ENCODE data around the gene SLC27A4. TPM values are rescaled to one million over a fixed set of nuclear protein-coding genes. Genes with fewer than 3 reads are reported as not detected.

SLC27A4 gene
- total RNA-seq, 1 donor = 23.5 TPM

DNA sequence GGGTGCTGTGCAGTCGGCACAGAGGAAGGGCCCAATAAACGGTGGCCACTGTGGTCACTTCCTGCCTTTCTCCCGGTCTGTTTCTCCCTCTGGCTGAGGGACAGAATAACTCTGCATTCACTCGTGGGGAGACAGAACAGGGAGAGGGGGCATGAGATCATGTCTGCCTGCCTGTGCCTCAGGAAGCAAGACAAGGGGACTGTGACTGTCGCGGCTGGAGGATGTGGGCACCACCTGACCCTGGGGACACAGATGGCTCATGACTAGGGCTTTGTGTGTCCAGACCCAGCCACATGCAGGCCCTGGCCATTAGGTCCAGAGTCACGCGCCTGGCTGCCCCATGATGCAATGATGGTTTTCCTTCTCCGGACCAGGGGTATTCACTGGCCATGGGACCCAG, 23.9 kb upstream of the SLC27A4 start:
- no peak for DNase-seq (ENCODE audit: low read depth)
- no peak overlapping the region for H3K4me3 ChIP-seq (ENCODE audit: low read depth, low read length)
- TF ChIP-seq, protein P1, sequence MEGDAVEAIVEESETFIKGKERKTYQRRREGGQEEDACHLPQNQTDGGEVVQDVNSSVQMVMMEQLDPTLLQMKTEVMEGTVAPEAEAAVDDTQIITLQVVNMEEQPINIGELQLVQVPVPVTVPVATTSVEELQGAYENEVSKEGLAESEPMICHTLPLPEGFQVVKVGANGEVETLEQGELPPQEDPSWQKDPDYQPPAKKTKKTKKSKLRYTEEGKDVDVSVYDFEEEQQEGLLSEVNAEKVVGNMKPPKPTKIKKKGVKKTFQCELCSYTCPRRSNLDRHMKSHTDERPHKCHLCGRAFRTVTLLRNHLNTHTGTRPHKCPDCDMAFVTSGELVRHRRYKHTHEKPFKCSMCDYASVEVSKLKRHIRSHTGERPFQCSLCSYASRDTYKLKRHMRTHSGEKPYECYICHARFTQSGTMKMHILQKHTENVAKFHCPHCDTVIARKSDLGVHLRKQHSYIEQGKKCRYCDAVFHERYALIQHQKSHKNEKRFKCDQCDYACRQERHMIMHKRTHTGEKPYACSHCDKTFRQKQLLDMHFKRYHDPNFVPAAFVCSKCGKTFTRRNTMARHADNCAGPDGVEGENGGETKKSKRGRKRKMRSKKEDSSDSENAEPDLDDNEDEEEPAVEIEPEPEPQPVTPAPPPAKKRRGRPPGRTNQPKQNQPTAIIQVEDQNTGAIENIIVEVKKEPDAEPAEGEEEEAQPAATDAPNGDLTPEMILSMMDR (IDR thresholded peaks at IDR 0.05; ENCODE audit: insufficient read depth, low read length) = no peak

DNA sequence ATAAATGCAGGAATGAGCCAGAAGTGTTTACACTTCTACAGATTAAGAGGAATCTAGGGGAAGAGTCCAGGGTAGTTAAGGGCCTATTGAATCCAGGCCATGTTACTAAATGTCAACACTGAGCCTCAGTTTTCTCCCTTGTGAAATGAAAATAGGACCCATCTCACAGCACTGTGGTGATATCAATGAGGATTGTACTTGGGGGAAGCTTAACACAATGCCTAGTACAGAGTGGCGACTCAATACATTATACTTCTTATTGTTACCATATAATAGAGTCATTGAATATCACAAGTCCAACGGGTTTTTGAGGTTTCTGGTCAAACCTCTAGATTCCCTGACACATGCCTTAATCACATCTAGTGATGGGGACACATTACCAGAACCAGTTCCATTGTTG, 22.7 kb upstream of the SLC27A4 start:
- DNase-seq (ENCODE audit: low read depth) = no peak
- no peak overlapping the region for H3K4me3 ChIP-seq (ENCODE audit: low read depth, low read length)
- TF ChIP-seq, protein P1 (IDR thresholded peaks at IDR 0.05; ENCODE audit: insufficient read depth, low read length) = no peak

DNA sequence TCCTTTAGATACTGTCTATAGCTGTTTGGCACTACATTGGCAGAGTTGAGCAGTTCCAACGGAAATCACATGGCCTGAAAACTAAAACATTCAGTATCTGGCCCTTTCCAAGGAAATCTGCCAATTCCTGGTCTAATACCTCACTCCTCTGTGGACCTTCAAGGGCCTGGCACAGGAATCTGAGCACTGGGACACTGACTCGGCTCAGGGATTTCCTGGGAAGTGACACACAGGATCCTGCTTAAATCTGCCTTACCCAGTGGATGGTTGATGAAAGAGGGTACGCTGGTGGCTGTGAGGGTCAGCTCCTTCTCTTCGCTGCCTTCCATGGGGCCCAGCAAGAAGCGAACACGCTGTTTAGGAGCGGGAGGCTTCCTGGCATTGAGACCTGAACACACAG, 19.0 kb upstream of the SLC27A4 start:
- peak overlapping the region; percentile 98 for H3K4me3 ChIP-seq (ENCODE audit: low read depth, low read length)
- TF ChIP-seq, protein P1 (IDR thresholded peaks at IDR 0.05; ENCODE audit: insufficient read depth, low read length) = no peak
- no peak for DNase-seq (ENCODE audit: low read depth)

DNA sequence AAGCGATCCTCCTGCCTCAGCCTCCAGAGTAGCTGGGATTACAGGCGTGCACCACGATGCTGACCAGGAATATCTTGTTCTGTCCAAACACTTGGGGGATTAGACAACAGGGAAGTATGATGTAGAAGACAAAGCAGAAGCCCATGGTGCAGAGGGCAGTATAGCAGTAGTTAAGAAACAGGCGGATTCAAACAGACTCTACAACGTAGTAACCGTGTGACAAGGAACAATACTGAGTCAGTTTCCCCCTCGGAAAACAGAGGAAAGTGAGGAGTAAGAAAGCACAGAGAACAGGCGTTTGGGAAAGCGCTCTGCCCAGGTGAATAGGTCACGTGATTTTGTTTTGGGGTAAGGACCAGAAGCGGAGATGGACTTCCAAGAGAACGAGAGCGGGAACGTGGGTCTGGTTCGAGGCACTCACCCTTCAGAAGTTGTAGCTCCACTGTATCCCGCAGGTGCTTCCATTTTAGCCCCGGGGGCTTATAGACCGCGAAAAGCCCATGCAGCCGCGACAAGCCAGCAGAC, 18.4 kb upstream of the SLC27A4 start:
- H3K4me3 ChIP-seq (ENCODE audit: low read depth, low read length) = peak overlapping the region; percentile 98
- no peak for DNase-seq (ENCODE audit: low read depth)
- TF ChIP-seq, protein P1 (IDR thresholded peaks at IDR 0.05; ENCODE audit: insufficient read depth, low read length) = no peak

DNA sequence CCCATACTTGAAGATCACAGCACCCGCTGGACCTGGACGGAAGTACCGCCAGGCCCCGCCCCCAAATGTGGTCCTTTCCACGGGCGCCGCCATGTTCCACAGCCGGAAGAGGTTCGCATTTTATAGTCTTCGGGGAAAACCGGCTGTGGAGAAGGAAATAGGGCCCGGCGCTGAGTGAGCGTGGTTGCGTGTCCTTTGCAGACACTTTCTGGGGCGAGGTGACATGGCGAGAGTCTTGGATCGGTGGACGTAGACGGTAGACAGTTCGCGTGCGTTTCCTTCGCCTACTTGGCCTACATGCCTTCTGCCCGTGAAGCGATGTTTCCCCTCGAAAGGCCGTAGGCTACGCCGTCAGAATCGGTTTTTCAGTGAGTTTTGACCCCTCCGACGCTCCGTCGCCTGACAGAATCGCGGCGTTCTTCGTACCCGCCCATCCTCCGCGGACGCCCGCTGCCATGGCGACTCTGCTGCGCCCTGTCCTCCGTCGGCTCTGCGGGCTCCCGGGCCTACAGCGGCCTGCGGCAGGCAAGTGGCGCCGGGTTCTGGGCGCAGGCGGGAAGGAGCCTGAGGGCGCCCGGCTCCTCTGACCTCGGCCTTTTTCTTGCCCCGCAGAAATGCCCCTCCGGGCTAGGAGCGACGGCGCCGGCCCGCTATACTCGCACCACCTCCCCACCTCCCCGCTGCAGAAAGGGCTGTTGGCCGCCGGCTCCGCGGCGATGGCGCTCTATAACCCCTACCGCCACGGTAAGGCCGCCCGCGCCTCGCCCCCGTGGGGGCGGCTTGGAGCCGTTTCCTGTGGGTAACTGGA, 17.7 kb upstream of the SLC27A4 start, which contains the start of the genes COQ4 and TRUB2:
COQ4 (plus strand) TSS at position 436 of the 808 bp plus-strand sequence; CDS start at position 456, 20 bp downstream.
TRUB2 (minus strand) TSS at position 44 of the 808 bp plus-strand sequence; CDS start at position 5, 39 bp downstream.
- peak within 1 kb of the TSS; percentile 98 for H3K4me3 ChIP-seq (ENCODE audit: low read depth, low read length)
- TF ChIP-seq, protein P1 (IDR thresholded peaks at IDR 0.05; ENCODE audit: insufficient read depth, low read length) = no peak
- DNase-seq (ENCODE audit: low read depth) = peak; percentile 96

DNA sequence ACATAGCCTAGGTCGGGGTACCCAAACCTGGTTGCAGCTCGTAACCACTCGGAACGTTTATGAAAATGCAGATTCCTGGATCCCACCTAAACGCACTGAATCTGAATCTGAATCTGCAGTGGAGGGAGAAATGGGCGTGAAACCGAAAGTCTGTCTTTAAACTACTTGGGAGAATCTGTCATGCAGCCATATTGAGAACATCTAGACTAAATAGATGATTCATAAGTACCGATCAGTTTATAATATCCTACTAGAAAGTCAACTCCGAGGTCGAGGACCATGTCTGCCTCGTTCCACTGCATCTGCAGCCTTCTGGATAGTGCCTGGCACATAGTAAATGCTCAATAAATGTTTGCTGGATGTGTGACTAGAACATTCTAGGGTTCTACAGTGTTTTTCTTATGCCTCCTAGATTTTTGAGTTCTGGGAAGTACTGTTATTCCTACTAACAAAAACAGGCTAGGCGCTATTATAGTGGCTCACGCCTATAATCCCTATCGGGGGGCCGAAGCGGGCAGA, 17.1 kb upstream of the SLC27A4 start:
- TF ChIP-seq, protein P1 (IDR thresholded peaks at IDR 0.05; ENCODE audit: insufficient read depth, low read length) = no peak
- peak; percentile 34 for DNase-seq (ENCODE audit: low read depth)
- H3K4me3 ChIP-seq (ENCODE audit: low read depth, low read length) = peak overlapping the region; percentile 98

Data from fibroblast of the aortic adventitia (primary cell).